ENCODE data around the gene ALAD.
A peak's percentile ranks its signal among the peaks of the same experiment; 100 is the strongest.
"Not testable (repeated sequence)": the region's sequence is repeated elsewhere in the genome, so short reads cannot be mapped to it uniquely, and the experiment has no call there.

ALAD gene

DNA sequence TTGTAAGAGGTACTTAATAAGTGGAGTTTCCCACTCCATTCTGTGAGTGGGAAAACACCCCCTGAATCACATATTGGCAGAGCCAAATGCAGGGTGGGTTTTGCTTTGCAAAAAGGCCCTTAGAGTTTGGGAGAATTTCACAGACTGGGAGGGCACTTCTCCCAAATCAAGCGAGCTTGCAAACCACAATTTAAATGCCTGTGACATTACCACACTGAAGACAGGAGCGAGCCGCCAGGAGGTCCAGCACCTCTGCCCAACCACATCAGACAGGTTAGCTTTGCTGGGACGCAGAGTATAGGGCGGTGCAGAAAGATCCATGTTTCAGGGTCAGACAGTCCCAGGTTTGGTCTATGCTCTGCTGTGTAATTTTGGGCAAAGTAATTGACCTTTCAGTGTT, 2.3 kb downstream of the ALAD start:
- no peak for DNase-seq (ENCODE audit: low read depth)

DNA sequence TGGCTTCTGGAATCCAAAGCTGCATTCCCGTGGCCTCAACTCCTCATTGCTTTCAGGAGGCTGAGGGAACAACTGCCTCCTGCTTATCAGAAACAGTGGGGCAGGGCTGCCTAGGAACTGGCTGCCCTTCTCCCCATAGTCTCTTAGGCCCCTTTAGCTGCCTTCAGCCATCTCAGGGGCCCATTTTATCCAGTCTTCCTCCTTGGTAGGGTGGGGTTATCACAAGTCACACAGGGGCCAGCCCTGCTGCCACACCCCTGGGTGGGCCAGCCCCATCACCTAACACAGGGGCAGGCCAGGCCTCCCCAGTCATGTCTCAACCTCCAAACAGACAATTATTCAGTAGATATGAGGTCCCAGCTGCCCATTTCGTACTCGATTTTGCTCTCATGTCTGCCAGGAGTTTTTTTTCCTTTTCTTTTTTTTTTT, 3.9 kb downstream of the ALAD start:
- no peak for DNase-seq (ENCODE audit: low read depth)

DNA sequence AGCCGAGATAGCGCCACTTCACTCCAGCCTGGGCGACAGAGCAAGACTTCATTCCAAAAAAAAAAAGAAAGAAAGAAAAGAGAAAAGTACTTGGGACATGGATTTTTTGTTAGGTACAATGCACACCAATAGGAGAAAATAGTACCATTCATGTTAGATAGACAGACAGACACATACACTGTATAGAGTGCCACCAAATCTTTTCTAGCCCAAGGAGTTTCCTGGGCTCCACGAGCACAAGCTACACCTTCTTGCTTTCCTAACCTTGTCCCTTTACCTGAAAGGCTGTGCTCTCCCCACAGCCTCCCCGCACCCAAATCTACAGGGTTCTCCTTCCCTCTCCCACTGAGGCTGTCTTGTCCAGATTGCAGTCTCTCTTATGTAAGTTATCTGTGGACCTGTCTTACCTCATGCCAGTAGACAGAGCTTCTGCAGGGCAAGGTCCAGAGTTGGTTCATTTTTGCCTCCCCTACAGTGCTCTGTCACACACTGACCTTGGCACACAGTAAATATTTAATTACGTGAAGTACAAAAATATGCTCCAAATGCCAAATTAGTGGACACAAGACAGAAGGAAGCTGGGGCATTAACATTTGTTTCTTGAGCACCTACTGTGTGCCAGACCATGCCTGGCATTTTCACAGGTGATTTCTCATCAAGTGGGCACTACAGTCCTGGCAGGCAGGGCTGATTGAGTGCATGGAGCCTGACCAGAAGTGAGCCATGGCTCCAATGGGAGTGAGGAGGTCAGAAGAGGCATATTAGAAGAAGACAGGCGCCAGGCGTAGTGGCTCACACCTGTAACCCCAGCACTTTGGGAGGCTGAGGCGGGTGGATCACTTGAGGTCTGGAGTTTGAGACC, 5.9 kb downstream of the ALAD start:
- no peak for DNase-seq (ENCODE audit: low read depth)

DNA sequence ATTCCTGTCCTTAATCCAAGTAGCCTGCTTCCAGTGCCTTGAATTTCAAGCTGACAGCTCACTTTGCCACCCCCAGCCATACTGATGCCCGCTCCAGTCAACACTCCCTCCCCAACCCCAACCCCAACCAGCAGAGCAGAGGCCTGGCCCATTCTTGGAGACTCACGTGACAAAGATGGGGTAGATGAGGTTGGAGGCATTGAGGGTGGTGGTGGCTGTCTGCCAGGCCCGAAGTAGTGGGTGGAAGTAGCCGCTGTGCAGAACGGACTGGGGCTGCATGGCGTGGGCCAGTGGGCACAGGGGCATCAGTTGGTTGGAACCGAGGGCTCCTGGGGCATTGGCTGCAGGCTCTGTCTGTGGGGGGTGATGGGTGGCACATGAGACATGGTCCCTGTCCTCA, 7.8 kb downstream of the ALAD start:
- no peak for DNase-seq (ENCODE audit: low read depth)

DNA sequence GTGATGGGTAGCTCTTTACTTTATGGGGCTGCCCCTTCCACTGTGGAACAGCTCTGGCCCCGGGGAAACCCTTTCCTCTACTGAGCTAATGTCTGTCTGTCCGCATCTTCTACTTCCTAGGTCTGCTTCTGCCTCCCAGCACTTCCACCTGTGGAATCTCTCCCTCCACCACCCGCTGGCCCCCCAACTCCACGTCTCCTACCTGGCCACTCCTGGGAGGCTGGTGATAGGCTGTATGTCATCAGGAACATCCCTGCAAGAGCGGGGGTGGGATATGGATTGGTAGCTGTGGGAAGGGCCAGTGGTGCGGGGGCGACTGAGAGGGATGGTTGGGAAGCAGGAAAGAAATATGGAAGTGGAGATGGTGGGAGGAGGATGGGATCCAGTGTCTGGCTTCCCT, 9.2 kb downstream of the ALAD start:
- DNase-seq (ENCODE audit: low read depth), result no peak

DNA sequence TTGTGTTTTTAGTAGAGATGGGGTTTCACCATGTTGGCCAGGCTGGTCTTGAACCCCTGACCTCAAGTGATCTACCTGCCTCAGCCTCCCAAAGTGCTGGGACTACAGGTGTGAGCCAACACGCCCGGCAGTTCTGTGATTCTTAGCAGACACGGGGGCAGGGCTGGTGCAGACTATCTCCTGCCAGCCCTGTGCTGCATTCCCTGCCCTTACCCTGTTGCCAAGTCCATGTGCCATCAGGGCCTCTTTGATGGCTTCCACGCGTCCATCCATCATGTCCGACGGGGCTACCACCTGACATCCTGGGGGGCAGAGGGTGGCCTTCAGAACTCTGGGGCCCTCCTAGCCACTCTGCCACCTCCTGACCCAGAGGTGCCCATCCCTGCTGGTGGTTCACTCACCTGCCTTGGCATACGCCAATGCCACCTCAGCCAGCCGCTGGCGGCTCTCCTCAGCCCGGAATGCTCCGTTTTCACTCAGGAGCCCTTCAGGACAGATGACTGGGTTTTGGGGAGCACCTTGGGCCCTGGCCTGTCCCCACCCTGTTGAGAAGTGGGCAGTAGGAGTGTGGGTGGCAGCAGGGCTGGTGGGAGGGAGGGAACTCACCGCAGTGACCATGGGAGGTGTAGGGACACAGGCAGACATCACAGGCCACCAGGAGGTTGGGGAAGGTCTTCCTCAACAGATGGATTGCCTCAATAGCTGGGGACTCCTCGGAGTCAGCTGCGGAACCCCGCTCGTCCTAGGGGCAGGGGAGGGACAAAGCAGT, 10.7 kb downstream of the ALAD start:
- no peak for DNase-seq (ENCODE audit: low read depth)

DNA sequence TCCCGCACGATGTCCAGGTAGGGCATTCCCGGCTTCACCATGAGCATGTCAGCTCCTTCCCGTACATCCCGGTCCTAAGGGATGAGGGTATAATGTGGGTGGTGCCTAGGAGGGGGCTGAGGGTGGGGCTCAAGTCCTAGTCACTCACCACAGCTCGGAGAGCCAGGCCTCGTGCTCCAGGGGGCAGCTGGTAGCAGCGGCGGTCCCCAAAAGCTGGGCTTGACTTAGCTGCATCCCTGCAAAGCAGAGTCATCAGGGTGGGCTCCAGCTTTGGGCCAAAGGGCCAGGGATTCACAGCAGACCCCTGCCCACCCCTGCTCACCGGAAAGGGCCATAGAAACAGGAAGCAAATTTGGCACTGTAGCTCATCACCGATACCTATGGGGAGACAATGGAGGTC, 11.6 kb downstream of the ALAD start:
- DNase-seq (ENCODE audit: low read depth), result no peak

DNA sequence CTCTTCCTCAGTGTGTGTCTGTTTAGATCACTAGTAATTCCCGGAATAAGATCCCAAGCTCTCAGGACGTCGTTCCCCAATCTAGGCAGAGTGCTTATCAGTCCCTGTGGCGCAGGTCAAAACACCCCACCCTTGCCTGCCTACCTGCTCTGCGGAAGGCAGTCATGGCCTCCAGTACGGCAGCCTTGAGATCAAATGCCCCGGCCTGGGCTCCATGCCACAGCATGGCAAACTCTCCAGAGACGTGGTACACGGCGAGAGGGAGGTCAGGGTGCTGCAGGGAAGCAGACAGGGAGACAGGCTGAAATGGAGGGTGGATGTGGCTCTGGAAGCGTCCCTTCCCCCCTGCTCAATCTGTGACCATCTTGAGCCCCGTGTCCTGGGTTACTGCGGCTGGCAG, 12.3 kb downstream of the ALAD start:
- no peak for DNase-seq (ENCODE audit: low read depth)

DNA sequence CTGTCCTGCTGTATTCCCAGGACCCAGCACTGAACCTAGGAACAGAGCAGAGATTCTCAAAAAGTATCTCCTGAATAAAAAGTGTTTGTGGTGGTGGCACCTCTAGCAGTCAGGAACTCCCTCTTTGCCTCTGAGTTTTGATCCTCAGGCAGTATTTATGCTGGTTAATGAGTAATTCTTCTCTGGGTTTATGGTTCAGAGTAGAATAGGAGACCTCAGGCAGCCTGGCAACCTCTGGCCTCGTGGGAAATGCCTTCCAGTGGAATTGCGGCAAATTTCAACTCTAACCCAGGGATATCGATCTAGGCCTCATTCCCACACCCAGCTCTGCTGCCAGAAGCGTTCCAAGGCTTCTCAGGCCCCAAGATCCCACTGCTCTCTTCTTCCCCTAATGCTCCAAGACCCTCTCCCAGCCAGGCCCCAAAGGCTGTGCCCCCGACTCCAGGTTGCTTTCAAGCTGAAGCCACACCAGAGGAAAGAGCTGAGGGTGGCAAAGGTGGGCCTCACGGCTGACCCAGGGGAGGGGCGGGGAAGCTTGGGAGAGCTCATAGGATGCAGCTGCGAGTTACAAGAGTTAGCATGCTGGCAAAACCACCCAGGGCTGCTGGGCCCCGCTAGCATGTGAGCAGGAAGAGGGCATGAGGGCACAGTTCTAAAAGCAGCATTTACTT, 13.4 kb downstream of the ALAD start:
- no peak for DNase-seq (ENCODE audit: low read depth)

DNA sequence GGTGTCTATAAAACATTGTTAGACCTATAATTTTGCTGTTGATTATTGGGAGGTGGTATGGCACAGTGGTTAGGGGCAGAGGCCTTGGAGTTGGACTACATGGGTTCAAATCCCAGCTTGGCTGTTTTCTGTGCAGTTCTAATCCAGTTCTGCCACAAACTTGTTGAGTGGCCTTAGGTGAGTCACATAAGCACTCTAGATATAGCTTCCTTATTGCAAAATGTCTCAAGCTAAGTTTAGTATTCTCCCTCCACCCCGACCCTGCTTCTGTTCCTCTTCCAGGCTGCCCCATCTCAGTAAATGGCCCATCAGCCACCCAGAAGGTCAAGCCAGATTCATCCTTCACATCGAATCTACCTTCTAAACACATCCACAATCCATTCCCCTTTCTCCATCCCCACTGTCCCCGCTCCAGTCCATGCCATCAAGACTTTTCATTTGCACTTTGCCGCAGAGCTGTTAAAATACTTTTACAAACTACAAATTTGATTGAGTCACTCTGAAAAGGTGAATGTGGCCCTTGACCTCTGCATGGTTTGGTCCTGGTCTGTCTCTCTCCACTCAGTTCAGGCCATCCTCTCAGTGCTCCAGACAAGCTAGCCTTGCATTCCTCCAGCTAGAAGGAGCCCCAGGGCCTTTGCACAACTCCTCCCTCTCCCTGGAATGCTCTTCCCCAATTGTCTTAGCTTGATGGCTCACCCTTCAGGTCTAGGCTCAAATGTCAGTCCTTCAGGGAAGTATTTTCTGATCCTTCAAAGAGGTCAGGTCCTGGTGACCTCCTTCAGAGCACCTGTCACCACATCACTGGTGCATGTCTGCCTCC, 14.3 kb downstream of the ALAD start:
- no peak for DNase-seq (ENCODE audit: low read depth)

DNA sequence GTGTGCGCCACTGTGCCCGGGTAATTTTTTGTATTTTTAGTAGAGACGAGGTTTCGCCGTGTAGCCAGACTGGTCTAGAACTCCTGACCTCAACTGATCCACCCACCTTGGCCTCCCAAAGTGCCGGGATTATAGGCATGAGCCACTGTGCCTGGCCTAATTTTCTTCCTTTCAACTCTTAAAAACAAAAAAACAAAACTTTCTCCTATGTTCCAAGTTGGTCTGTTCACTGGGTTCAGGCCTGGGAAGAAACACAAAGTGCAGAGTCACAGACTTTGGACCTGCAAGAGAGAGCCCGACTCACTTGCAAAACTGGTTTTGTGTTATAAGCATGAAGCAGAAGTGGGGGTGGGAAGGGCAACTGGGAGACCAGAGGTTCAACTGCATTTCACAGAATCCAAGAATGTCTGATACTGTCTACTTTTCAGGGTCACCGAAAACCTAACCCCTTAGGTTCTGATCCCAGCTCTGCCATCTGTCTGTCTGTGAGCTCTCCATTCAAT, 19.1 kb downstream of the ALAD start:
- DNase-seq (ENCODE audit: low read depth), result no peak

DNA sequence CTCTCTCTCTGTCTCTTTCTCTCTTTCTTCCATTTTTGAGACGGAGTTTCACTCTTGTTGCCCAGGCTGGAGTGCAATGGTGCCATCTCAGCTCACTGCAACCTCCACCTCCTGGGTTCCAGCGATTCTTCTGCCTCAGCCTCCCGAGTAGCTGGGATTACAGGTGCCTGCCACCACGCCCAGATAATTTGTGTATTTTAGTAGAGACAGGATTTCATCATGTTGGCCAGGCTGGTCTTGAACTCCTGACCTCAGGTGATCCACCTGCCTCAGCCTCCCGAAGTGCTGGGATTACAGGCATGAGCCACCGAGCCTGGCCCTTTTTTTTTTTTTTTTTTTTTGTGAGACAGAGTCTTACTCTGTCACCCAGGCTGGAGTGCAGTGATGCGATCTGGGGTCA, 19.6 kb downstream of the ALAD start:
- DNase-seq (ENCODE audit: low read depth), result not testable (repeated sequence)

DNA sequence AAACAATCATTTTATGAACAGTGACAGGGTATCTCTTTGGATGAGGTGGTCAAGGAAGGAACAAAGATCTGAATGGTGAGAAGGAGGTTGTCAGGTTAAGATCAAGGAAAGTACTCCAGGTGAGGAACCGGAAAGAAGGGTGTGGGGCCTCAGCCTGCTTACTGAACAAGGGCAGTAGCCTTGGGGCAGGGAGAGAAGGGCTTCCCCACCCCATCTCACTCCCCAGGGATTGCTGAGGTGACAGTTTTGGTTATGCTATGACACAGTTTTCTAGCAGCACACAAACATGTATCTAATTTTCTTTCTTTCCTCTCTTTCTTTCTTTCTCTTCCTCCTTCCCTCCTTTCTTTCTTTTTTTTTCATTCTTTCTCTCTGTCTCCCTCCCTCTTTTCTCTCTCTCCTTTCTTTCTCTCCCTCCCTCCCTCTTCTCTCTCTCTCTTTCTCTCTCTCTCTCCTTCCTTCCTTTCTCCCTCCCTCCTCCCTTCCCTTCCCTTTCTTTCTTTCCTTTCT, 20.2 kb downstream of the ALAD start:
- DNase-seq (ENCODE audit: low read depth), result no peak

DNA sequence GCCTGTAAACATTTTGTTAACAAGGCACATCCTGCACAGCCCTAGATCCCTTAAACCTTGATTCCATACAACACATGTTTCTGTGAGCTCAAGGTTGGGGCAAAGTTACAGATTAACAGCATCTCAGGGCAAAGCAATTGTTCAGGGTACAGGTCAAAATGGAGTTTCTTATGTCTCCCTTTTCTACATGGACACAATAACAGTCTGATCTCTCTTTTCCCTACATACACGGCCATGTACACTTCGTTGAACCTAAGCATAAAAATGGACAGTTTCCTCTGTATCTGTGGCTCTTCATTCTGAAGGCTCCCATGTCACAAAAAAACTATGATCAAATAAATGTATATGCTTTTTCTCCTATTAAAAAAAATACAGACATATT, 21.3 kb downstream of the ALAD start:
- DNase-seq (ENCODE audit: low read depth), result not testable (repeated sequence)

DNA sequence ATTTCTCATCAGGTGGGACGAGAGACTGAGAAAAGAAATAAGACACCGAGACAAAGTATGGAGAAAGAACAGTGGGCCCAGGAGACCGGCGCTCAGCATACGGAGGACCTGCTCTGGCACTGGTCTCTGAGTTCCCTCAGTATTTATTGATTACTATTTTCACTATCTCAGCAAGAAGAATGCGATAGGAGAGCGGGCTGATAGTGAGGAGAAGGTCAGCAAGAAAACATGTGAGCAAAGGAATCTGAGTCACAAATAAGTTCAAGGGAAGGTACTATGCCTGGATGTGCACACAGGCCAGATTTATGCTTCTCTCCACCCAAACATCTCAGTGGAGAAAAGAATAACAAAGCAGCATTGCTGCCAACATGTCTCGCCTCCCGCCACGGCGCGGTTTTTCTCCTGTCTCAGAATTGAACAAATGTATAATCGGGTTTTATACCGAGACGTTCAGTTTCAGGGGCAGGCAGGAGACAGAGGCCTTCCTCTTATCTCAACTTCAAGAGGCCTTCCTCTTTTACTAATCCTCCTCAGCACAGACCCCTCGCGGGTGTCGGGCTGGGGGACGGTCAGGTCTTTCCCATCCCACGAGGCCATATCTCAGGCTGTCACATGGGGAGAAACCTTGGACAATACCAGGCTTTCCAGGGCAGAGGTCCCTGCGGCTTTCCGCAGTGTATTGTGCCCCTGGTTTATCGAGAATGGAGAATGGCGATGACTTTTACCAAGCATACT, 21.8 kb downstream of the ALAD start:
- DNase-seq (ENCODE audit: low read depth), result not testable (repeated sequence)

DNA sequence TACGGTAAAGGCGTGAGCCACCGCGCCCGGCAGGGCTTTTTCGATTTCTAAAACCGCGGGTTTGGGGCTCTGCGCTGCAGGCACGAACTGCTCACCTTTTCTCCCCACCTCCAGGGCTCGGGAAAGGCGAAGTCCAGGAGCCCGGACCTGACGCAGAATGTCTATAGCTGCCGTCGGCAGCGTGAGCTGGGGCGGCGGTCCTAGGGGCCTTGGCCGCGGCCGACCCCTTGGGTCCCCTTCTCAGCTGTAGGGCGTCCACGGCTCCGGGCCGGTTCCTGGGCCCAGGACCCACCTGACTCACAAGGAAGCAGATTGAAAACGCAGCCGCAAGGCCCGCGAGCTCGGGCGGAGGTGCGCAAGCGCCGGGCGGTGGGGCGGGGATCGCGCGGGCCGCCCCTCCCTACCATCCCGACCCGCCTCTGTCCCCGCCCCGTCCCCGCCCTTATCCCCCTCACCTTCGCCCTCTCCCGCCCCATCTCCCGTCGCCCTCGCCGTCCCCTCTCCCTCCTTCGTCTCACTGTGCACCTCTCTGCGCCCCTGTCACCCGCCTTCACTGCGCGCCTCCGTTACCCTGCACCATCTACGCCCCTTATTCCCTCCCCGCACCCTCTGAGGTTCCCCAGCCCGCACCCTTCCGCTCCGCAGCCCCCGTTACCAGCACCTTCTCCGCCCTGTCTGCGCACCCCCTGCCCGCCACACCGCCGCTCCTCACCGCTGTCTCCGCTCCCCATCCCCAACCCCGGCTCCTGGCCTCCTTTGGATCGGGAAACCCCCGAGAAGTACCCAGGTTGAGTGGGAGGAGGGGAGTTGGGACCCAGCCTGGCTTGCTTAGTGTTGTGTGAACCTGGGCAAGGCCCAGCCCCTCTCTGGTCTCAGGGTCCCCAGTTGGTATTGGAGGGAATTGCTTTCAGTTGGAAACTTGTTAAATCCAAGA, 24.2 kb downstream of the ALAD start, which contains the start of gene HDHD3:
Gene HDHD3, minus strand, starts transcription at position 353 of the 934 bp plus-strand sequence. CDS start 2,632 bp downstream, outside the sequence.
- peak; percentile 78 for DNase-seq (ENCODE audit: low read depth)

DNA sequence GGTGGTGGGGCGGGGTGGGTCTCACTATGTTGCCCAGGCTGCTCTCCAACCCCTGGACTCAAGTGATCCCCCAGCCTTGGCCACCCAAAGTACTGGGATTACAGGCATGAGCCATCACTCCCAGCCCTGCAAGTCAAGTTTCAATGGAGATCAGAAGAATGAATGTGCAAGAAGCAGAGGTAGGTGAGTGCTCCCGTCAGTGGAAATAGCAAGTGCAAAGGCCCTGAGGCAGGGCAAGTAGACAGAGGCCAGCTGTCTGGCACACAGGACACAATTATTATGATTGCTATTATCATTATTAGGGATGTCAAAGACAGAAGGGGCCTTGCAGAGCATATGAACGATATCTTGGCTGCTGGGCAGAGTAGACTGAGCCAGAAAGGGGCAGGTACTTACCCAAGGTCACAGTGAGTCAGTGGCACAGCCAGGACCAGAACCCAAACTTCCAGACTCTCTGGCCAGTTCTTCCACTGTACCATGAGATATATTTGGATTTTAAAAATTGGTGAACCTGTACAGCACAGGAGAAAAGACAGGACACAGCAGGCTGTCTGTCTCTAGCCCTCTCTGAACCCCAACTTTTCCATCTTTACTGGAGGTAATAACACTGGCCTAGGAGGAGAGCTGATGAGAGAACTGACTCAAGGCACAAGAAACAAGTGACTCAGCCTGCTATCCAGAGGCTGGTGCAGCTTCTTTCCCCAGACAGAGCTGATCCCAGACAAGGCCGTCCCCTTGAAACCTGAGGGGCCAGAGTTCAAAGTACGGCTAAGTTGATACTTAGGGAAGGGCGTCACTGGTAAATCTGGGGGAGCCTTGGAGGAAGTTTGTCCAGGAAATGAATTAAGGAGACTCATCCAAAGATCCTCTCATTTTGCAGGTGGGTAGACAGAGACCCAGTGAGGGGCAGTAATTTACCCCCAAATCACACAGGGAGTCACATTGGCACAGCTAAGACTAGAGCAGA, 25.7 kb downstream of the ALAD start:
- DNase-seq (ENCODE audit: low read depth), result no peak

DNA sequence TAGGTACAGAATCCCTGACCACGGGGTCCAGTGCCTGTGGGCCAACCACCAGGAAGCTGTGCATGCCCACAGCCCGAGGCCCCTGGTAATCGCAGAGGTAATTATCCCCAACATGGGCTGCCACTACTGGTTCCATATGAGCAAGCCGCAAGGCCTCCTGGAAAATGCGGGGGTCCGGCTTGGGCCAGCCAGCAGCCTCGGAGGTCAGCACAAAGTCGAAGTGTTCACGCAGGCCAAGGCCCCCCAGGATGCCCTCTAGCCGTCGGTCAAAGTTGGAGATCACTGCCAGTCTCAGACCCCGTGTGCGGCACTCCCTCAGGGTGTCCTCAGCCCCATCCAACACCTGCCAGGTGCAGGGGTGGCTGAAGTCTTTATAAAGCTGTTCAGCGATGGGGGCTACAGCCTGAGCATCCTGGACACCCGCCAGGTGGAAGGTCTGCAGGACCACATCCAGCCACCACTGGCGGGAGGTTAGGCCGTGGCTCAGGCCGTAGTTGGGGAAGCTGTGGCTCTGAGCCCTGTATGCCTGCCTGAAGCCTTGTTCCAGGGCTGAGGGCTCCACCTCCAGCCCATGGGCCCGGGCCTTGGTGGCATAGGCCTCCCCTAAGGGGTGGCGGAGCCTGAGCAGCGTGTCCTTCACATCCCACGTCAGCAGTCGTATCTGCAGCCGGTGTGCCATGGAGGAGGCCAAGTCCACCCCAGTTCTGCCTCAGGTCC, 27.2 kb downstream of the ALAD start:
- no peak for DNase-seq (ENCODE audit: low read depth)

All from EH (cell line).